NCI-H128 (cell line): ENCODE results near the gene EPHB3.

Experiments used
- DNase-seq: peaks from one replicate; lab custom pipeline; 2025; ENCODE audit not compliant: unreplicated experiment; lab: John Stamatoyannopoulos, UW

The EPHB3 gene

DNA sequence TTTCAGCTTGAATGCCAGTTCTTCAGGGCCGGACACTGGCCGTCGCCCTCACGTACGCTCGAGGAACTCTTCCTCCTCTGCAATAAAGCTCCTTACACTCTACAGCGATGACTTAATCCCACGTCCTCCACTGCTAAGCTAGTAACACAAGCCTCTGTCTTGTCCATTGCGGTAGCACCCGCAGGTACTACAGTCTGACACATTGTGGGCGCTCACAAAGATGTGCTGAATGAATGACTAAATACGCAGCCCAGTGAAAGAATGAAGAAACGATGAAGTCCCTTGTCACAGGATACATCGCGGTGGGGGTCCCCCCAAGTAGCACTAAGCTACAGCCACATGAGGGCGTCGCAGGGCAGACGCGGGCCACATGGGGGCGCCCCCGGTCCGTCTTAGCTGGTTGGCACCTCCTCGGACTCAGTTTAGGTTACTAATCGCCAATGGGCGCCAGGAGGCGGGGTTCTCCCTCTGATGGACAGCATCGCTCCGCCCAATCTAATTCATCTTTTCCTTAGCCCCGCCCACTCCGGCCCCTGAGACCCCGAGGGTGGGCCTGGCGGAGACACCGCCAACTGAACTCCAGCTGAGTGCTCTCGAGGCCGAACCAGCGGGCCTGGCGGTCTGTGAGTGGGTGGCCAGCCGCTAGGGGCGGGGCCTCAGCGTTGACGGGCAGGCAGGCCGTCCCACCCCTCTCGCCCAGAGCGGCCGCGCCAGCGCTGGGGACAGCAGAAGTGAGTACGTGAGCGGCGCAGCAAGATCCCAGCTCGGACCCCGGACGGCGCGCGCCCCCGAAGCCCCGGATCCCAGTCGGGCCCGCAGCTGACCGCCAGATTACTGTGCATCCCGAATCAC, at the start of gene EPHB3:
EPHB3 (plus strand) TSS at position 725 of the 852 bp plus-strand sequence. CDS start 451 bp downstream, outside the sequence.
- peak; percentile 99 for DNase-seq

DNA sequence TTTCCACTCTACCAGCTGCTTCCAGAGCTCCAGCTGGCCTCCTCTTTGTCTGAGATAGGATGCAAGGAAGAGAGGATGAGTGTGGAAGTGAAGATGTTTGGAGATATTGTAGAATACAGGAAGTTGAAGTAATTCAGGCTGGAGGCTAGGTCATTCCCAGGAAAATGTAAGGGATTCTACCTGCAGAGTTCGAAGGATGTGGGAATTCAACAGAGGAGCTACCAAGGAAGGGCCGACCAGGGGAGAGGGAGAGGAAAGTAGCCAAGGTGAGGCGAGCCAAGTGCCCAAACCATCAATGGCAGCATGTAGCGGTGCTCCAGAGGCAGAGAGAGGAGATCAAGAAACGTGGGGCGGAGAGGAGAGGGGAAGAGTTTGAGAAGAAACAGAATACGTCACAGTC, 49.0 kb upstream of the EPHB3 start:
- DNase-seq, result no peak

DNA sequence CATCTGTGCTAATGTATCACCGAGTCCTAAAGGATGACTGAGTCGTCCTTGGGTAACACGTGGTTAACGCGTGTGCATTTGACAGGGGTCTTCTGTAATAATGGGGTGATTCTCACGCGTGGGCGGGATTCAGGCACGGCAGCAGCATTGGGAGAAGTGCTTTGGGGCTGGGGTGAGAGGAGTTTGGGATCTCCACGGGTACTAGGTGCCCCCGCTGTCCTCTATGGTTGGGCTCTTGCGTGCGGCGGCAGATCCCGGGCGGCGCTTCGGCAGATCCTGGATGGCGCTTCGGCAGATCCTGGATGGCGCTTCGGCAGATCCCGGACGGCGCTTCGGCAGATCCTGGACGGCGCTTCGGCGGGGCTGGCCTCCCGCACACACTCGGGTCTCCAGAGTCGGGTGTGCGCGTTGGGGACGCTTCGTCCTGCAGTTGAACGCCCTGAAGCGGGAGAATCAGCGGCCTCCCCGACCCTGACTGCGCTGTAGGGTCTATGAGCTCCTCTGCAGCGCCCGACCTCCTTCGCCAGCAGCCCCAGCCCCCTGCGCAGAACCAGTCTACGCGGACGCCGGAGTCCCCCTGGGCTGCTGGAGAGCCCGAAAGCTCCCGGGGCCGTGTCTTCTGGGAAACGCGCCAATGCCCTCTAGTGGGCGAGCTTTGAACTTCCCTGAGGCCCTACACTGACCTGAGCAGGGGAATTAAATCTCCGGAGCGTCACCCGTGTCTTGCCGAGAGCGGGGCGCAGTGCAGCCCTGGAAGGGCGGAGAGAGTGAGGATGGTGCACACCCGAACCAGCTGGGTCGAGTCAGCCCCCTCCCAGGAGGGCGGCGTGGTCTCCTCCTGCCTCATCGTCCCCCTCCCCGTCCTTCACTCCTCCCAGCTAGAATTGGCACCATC, 48.1 kb upstream of the EPHB3 start:
- DNase-seq, result peak; percentile 81

DNA sequence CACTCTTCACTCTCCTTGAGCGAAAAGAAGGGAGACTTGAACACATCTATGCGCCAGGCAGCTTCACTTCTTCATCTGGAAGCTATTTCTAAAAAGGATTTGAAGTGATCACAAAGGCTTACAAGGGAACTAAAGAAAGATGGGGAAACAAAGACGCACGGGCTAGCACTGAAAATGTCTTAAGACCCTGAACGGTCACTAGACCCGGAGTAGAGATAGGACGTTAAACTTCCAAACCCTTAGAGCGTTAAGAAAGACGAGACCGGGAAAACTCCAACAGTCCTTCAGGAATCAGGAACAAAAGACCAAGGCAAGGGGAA, 47.5 kb upstream of the EPHB3 start:
- DNase-seq, result no peak

DNA sequence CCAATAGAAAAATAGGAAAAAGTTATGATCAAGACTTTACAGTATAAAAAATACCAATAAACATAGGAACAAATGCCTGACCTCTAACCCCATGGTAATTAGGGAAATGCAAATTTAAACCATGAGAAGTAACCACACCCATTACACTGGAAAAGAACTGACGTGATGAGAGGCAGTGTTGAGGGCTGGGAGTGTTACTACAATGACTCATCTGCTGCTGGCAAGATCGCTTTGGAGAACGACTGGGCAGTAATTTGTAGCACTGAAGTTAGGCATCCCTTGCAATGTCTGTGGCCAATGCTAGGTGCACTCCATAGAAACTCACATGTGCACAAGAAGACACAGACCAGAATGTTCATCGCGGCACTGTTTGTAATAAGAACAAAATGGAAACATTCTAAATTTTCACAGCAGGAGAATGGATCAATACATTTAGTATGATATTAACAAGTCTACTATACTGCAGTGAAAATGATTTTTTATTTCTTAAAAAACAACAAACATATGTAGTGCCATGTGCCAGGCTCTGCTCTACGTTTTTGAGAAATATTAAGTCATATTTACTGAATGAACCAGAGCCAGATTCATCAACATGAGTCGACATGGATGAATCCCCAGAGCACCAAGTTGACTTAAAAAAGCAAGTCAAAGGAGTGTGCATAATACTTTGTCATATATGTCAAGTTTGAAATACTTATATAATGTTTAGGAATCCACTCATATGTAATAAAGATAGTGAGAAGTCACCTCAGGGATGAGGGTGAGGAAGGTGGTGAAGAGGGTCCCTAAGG, 37.6 kb upstream of the EPHB3 start:
- no peak for DNase-seq

DNA sequence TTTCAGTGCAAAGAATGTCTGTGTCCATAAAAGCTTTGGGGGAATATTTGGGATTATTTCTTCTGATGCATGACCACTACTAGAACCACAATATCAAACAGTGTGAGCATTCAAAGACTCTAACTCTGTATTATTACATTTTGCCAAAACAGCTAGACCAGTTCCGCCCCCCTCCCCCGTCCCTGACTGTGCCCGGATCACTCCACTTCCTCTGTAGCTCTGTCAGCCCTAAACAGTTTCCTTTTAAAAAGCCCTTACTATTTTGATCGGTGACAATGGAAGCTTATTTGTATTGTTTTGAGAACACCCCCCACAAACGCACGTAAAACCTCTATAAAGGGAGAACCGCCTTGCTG, 36.6 kb upstream of the EPHB3 start:
- DNase-seq, result no peak

DNA sequence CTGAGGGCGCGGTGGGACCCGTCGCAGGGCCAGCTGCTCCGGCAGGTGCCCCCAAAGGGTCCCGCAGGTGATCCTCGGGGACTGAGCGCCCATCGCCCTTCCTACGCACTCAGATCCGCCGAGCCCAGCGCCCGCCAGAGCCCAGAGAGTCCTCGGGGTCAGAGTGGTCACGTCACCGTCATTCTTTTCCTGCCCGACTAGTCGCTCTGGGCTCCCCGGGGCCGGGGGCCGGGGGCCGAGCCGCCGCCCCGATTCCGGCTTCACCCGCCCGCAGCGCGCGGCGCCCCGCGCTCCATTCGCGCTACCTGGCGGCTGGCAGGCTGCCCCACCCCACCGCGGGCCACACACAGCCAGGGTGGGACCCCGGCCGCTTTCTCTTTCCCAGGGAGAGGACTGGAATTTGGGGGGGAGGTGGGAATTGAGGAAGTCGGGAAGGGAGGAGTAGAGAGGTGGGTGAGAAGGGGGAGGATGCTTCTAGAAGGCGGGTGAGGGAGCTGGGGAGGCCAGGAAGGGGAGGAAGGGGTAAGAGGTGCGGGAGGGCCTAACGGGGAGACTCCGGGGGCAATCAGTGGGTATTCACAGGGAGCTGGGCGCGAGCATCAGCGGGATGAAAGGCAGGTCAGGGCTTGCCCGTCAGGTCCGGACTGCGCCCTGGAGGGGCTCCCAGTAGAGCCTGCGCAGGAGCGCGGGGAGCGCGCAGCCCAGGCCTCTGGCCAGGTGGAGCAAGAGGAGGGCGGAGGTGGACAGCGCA, 36.1 kb upstream of the EPHB3 start:
- no peak for DNase-seq

DNA sequence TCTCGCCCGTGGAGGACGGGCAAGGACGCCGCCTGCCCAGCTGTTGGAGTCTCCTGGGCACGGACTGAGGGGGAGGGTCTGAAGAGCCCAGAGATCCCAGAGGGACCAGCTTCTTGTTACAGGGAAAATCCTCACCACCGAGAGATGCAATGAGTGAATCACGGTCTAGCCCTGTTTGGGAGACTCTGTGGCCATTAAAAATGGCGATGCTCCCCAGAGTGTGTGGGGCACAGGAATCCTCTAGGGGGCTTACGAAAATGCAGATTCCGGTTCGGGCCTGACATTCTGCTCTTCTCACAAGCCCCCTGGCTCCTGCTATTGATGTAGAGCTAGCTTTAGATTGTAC, 35.5 kb upstream of the EPHB3 start:
- no peak for DNase-seq

DNA sequence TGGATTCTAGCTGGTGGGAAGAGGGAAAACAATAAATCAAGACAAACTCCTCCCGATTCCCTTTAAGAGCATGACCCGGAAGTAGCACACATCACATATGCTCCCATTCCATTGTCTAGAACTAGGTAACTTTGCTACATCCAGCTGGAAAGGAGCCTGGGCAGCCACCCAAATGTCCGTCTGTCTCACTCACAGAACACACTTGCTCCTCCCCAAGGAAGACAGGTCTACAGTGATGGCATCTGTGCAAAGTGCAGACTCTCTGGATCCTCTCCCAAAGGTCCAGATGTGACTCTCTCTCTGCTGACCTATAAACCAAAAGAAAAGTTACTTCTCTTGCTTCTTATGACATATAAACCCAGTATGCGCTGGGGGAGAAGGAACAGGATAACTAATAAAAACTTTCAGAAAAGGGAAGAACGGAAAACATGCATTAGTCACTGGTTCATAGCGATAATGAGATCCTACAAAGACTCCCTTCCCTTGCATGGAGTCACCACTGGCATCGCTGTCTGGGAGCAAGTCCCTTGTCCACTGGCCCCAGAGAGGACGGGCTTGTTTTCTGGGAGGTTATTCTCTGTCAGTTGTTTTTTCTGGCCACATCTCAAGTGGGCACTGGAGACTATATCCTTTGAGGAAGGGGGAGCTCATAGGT, 29.8 kb upstream of the EPHB3 start:
- no peak for DNase-seq

DNA sequence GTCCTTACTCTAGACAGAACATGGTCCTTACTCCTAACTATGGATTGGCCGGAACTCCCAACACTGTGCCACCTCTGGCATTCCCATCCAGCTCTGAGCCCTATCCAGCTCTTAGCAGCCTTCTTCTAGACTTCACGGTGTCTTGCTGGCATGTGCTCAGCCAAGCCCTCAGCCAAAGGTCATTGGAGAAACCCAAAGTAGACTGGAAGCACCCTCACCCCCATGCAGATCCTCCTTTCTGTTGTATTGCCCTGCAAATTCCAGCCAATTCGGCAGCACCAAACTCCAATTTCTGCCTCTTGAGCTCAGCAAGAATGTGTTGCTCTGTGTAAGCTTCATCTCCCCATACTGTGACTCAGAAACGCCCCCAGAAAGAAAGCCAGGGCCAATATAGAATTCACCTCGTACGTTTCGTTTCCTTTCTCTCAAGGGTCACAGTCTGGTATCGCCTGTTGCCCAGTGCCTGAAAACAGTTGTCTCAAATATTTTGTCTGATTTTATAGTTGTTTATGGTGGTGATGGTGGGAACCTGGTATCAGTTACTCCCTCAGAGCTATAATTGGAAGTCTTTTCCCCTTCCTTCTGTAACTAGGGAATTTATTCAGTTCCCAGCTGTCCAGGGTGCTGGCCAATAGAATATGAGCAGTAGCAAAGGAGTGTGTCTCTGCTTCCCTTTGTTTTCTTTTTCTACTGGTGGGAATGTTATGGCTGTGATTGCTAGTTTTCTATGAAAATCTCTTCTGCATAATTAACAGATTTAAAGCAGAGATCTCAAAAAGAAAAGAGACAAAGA, 28.4 kb upstream of the EPHB3 start:
- no peak for DNase-seq

DNA sequence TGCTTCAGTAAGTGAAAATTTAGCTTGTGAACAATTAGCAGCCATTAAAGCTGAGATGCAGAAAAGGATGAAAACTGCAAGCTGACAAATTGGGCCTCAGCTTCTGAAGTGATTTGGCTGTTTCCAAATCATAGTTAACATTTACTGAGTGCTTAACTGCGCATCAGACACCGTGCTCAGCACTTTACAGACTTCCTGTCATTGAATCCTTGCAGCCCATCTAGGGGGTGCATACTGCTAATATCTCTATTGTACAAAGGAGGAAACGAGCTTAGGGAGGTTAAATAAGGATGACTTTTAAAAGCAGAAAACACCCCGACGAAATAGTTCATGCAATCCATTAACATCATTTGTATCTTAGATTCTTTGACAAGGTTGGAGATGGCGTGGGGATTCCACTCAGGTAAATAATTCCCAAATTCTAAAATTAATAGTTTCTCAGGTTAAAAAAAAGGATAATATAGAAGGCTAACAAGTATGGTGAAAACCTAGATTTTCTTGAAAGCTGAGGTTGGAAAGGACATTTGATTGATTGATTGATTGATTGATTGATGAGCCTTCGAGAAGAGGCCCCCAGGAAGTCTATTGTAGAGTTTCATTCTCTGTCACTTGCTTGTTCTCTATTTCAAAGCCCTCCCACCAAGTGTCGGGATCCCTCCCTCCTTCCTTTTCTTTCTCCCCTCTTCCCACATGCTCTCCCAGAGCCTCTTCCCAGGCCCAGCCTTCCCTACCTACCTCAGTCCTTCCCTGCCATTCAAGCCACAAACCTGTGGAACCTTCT, 23.5 kb upstream of the EPHB3 start:
- DNase-seq, result no peak

DNA sequence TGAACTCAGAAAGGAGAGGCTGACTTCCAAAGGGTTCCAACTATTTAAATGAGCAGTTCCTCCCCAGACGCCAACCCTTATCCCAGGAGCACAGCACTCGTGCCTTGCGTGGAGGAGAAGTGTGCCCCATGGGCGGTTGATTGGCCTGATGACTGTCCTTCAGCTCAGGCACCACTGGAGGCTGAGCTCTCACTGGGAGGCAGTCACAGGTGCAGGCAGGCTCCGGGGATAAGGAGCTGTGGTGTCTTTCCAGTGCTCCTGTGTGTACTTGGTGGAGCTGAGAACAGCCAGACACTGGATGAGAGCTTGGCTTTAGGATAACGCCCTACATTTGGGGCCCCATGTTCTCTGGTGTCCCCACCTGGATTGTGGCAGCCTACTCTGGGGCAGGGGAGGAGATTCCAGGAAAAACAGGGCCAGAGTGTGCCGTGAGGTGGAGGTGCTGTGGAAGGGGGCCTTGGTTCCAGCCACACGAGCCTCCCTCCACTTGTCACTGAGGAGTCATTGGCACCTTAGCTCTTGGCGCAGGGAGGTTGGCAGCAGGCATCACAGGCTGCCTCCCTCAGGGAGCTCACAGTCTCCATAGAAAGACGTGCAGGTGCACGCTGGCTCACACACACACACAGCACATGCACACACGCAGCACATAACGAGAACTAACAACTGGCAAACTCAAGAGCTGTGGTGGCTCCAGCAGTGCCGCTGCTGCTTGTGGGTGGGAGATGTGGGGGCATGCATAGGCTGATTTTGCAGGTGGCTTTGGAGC, 22.7 kb upstream of the EPHB3 start:
- no peak for DNase-seq

DNA sequence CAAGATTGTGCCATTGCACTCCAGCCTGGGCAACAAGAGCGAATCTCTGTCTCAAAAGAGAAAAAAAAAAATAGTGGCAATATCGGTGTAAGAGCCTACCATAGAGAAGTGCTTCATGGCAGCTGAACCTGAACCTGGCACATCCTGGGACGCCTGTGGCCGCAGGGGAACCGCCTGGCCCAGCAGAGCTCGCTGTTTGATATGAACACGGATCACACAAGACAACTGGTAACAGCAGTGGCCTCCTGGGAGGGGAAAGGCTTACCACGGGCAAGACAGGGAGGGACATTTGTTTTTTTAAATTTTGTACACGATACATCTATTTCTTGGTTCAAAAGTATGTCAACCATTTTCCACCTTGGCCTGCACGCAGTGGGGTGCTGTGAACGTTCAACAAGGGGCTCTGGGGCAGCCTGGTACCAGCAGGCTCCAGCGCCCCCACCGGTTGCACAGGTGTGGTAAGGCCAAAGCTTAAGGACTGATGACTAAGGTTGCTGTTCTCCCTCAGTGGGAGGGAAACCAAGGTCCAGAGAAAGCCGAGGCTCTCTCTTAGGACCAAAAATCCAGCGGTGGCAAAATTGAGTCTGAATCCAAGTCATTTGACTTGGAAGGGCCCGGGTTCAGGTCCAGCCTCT, 21.7 kb upstream of the EPHB3 start:
- no peak for DNase-seq

DNA sequence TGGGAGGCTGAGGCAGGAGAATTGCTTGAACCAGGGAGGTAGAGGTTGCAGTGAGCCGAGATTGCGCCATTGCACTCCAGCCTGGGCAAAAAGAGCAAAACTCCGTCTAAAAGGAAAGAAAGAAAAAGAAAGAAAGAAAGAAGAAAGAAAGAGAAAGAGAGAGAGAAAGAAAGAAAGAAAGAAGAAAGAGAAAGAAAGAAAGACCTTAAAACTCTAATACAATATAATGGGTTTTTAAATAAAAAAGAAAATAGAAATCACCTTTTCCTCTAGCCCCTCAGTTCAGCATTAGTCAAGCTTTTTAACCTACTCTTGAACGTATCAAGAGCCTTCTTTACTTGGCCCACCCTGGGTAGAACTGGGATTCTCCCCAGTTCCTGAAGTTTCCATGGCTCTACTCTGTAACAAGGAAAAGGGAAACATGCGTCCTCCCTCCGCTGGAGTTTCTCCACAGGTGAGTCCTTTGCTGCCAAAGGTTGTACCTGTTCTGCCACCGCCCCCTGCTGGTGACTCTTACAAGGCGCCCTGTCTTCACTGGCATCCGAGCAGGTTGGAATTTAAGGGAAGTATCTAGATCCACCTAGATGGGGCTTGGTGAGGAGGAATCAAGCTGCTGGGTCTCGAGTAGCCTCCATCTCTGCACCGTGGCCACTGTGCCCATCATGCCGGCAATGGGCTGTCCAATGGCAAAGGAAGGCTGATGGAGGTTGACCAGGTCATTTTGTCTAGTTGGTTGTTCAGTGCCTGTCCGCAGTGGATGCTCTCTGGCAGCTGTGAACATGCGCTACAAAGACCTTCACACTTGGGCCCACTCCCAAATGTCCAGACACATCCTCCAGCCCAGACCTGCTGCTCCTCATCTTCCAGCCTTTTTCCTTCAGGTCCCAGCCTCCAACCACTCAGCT, 20.6 kb upstream of the EPHB3 start:
- peak; percentile 79 for DNase-seq

DNA sequence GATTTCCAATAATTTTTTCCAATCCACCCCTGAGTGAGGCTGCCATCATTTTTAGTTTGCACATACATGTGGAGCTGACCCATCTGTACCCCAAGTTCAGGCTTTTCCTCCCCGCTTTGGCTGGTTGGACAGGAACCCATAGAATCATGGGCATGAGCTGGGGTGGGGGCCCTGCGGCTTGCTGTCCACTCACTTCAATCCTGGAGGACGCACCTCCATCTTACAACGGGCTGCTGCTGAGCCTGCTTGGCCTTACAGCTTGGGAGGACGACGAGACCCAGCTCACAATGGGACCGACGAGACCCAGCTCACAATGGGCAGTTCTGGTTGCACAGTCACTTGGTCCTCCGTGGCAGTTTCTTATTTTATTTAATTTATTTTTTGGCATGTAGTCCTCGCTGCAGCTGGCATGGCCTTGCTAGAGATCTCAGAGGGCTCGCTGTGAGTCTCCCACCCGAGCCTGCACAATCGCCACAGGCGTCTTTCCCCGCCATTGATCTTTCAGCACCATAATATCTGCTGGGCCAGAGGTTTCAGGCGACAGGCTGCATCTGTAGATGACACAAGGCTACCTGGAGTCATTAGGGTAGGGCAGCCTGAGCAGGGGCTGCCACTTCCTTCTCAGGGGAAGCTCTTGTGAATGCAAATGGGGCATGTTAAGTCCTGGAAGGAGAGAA, 19.6 kb upstream of the EPHB3 start:
- no peak for DNase-seq

DNA sequence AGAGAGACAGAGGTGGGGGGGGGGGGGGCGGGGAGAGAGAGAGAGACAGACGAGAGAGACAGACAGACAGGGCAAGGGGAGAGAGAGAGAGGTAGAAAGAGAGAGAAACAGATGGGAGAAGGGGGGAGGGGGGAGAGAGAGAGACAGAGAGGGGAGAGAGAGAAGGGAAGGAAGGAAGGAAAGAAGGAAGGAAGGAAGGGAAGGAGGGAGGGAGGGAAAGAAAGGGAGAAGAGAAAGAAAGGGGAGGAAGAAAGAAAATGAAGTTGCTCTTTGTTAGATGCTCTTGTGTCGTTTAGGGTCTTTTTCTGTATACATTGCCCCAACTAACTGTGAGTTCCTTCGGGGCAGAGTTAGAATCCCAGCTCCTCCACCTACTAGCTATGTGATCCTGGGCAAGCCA, 19.0 kb upstream of the EPHB3 start:
- no peak for DNase-seq
